ENCODE measurements around the gene SIK3.
"Not testable (repeated sequence)": the region's sequence is repeated elsewhere in the genome, so short reads cannot be mapped to it uniquely, and the experiment has no call there.

SIK3 gene

GRCh38 chr11:117074119-117074518 lies 24.1 kb downstream of the SIK3 start:
- DNase-seq, result no peak

GRCh38 chr11:117073539-117073938 lies 24.7 kb downstream of the SIK3 start:
- no peak for DNase-seq

GRCh38 chr11:117072517-117073461 lies 25.4 kb downstream of the SIK3 start:
- DNase-seq, result no peak

- DNase-seq, result no peak
Measured at GRCh38 chr11:117071344-117071787, 26.9 kb downstream of the SIK3 start.

- no peak for DNase-seq
Measured at GRCh38 chr11:117070016-117070415, 28.2 kb downstream of the SIK3 start.

- DNase-seq, result no peak
Measured at GRCh38 chr11:117068303-117068860, 29.8 kb downstream of the SIK3 start.

GRCh38 chr11:117066959-117067358 lies 31.3 kb downstream of the SIK3 start:
- no peak for DNase-seq

- DNase-seq, result no peak
Measured at GRCh38 chr11:117064275-117064674, 34.0 kb downstream of the SIK3 start.

GRCh38 chr11:117062498-117062897 lies 35.7 kb downstream of the SIK3 start:
- DNase-seq, result peak; percentile 22

- no peak for DNase-seq
Measured at GRCh38 chr11:117061256-117061655, 37.0 kb downstream of the SIK3 start.

- DNase-seq, result no peak
Measured at GRCh38 chr11:117059611-117060148, 38.5 kb downstream of the SIK3 start.

GRCh38 chr11:117058761-117059261 lies 39.4 kb downstream of the SIK3 start:
- no peak for DNase-seq

GRCh38 chr11:117057727-117058126 lies 40.5 kb downstream of the SIK3 start:
- no peak for DNase-seq

GRCh38 chr11:117057317-117057716 lies 40.9 kb downstream of the SIK3 start:
- no peak for DNase-seq

GRCh38 chr11:117055469-117055868 lies 42.8 kb downstream of the SIK3 start:
- no peak for DNase-seq

- no peak for DNase-seq
Measured at GRCh38 chr11:117054382-117054781, 43.8 kb downstream of the SIK3 start.

- DNase-seq, result no peak
Measured at GRCh38 chr11:117052196-117053149, 45.8 kb downstream of the SIK3 start.

GRCh38 chr11:117050121-117050520 lies 48.1 kb downstream of the SIK3 start:
- not testable (repeated sequence) for DNase-seq

GRCh38 chr11:117046627-117047026 lies 51.6 kb downstream of the SIK3 start:
- not testable (repeated sequence) for DNase-seq

GRCh38 chr11:117045956-117046355 lies 52.3 kb downstream of the SIK3 start:
- no peak for DNase-seq

- no peak for DNase-seq
Measured at GRCh38 chr11:117045196-117045595, 53.0 kb downstream of the SIK3 start.

GRCh38 chr11:117044287-117045035 lies 53.8 kb downstream of the SIK3 start:
- no peak for DNase-seq
